ENCODE results near the gene PRRC2A.

Gene PRRC2A

GRCh38 chr6:31654574-31655348 is 34.2 kb downstream of the PRRC2A start:
- H3K36me3 ChIP-seq (replicated peaks; ENCODE audit: insufficient read depth, low read length) = no peaks in the 10 kb centered on the region
- H3K4me3 ChIP-seq (ENCODE audit: low read length) = no peak overlapping the region
- H2AFZ ChIP-seq (ENCODE audit: low read length) = no peak overlapping the region
- no peaks in the 10 kb centered on the region for H4K20me1 ChIP-seq (ENCODE audit: insufficient read depth, low read length)
- no peak overlapping the region for H3K4me2 ChIP-seq (ENCODE audit: low read depth, low read length)
- H3K79me2 ChIP-seq (ENCODE audit: low read length) = peaks cover 47% of the 10 kb centered on the region
- no peak for DNase-seq
- peaks cover 12% of the 10 kb centered on the region; the same call in 1 of the 2 replicates for H3K4me1 ChIP-seq (ENCODE audit: low read length)
- H3K27ac ChIP-seq (ENCODE audit: low read length) = no peak overlapping the region
- H3K9me2 ChIP-seq (replicated peaks; ENCODE audit: insufficient read depth, low read length) = no peaks in the 10 kb centered on the region
- H3K9ac ChIP-seq (ENCODE audit: low read length) = no peak overlapping the region
- H3K27me3 ChIP-seq (replicated peaks; ENCODE audit: insufficient read depth, low read length) = no peaks in the 10 kb centered on the region
- TF ChIP-seq EZH2phosphoT487 (IDR thresholded peaks at IDR 0.05; ENCODE audit: low read length) = no peak
- TF ChIP-seq CTCF (IDR thresholded peaks at IDR 0.05; ENCODE audit: low read length) = no peak
- TF ChIP-seq EZH2 (optimal IDR thresholded peaks at IDR 0.05; ENCODE audit: low read depth, low read length) = no peak
- H3F3A ChIP-seq (ENCODE audit: insufficient read depth, low read length) = peaks cover 11% of the 10 kb centered on the region
- H3K9me3 ChIP-seq (replicated peaks; ENCODE audit: insufficient read depth, low read length) = no peaks in the 10 kb centered on the region

- H3K9ac ChIP-seq (ENCODE audit: low read length) = no peak within 1 kb of the TSS
- H3K9me3 ChIP-seq (replicated peaks; ENCODE audit: insufficient read depth, low read length) = no peaks in the 10 kb centered on the region
- no peaks in the 10 kb centered on the region for H3K9me2 ChIP-seq (replicated peaks; ENCODE audit: insufficient read depth, low read length)
- H2AFZ ChIP-seq (ENCODE audit: low read length) = no peak within 1 kb of the TSS
- no peak within 1 kb of the TSS for H3K27ac ChIP-seq (ENCODE audit: low read length)
- H3F3A ChIP-seq (ENCODE audit: insufficient read depth, low read length) = peaks cover 11% of the 10 kb centered on the region
- H3K4me2 ChIP-seq (ENCODE audit: low read depth, low read length) = no peak within 1 kb of the TSS
- no peaks in the 10 kb centered on the region for H3K36me3 ChIP-seq (replicated peaks; ENCODE audit: insufficient read depth, low read length)
- no peak within 1 kb of the TSS for H3K4me3 ChIP-seq (ENCODE audit: low read length)
- H4K20me1 ChIP-seq (ENCODE audit: insufficient read depth, low read length) = no peaks in the 10 kb centered on the region
- peaks cover 47% of the 10 kb centered on the region for H3K79me2 ChIP-seq (ENCODE audit: low read length)
- TF ChIP-seq CTCF (IDR thresholded peaks at IDR 0.05; ENCODE audit: low read length) = no peak
- TF ChIP-seq EZH2 (optimal IDR thresholded peaks at IDR 0.05; ENCODE audit: low read depth, low read length) = no peak
- TF ChIP-seq EZH2phosphoT487 (IDR thresholded peaks at IDR 0.05; ENCODE audit: low read length) = no peak
- no peaks in the 10 kb centered on the region for H3K27me3 ChIP-seq (replicated peaks; ENCODE audit: insufficient read depth, low read length)
- no peak for DNase-seq
- peaks cover 12% of the 10 kb centered on the region; the same call in 1 of the 2 replicates for H3K4me1 ChIP-seq (ENCODE audit: low read length)
Measured at GRCh38 chr6:31655349-31656237, 35.1 kb downstream of the PRRC2A start, which contains the start of gene APOM. Gene APOM (plus strand): TSS chr6:31655894. CDS start chr6:31655967, 73 bp downstream.

- Histone ChIP-seq H3K4me2 (ENCODE audit: low read depth, low read length) (no peak overlapping the region), H3K36me3 (replicated peaks; ENCODE audit: insufficient read depth, low read length) (no peaks in the 10 kb centered on the region), H3K9me2 (replicated peaks; ENCODE audit: insufficient read depth, low read length) (no peaks in the 10 kb centered on the region), H3K27ac (ENCODE audit: low read length) (no peak overlapping the region), H3K4me1 (ENCODE audit: low read length) (peaks cover 27% of the 10 kb centered on the region), H4K20me1 (ENCODE audit: insufficient read depth, low read length) (no peaks in the 10 kb centered on the region), H3K79me2 (ENCODE audit: low read length) (peaks cover 39% of the 10 kb centered on the region), H2AFZ (ENCODE audit: low read length) (no peak overlapping the region), H3K27me3 (replicated peaks; ENCODE audit: insufficient read depth, low read length) (no peaks in the 10 kb centered on the region), H3K9ac (ENCODE audit: low read length) (no peak overlapping the region), H3K4me3 (ENCODE audit: low read length) (no peak overlapping the region), H3F3A (ENCODE audit: insufficient read depth, low read length) (peaks cover 23% of the 10 kb centered on the region), H3K9me3 (replicated peaks; ENCODE audit: insufficient read depth, low read length) (no peaks in the 10 kb centered on the region)
- TF ChIP-seq CTCF (IDR thresholded peaks at IDR 0.05; ENCODE audit: low read length) = no peak
- no peak for TF ChIP-seq EZH2phosphoT487 (IDR thresholded peaks at IDR 0.05; ENCODE audit: low read length)
- no peak for TF ChIP-seq EZH2 (optimal IDR thresholded peaks at IDR 0.05; ENCODE audit: low read depth, low read length)
- no peak for DNase-seq
Measured at GRCh38 chr6:31657406-31658157, 37.1 kb downstream of the PRRC2A start.
